Erythroblast (primary cell): ENCODE results near the gene HAUS1.
A peak's percentile ranks its signal among the peaks of the same experiment; 100 is the strongest.

Experiments
- GATA1 ChIP-seq: IDR thresholded peaks from 2 replicates; pipeline ENCODE4 v1.6.1; 2011; ENCODE audit warnings: low read depth, mild to moderate bottlenecking, control low read depth, low read length, moderate library complexity
- POLR2A ChIP-seq: IDR thresholded peaks from 2 replicates; pipeline ENCODE4 v1.6.1; 2011; ENCODE audit warnings: mild to moderate bottlenecking, low read length

DNA sequence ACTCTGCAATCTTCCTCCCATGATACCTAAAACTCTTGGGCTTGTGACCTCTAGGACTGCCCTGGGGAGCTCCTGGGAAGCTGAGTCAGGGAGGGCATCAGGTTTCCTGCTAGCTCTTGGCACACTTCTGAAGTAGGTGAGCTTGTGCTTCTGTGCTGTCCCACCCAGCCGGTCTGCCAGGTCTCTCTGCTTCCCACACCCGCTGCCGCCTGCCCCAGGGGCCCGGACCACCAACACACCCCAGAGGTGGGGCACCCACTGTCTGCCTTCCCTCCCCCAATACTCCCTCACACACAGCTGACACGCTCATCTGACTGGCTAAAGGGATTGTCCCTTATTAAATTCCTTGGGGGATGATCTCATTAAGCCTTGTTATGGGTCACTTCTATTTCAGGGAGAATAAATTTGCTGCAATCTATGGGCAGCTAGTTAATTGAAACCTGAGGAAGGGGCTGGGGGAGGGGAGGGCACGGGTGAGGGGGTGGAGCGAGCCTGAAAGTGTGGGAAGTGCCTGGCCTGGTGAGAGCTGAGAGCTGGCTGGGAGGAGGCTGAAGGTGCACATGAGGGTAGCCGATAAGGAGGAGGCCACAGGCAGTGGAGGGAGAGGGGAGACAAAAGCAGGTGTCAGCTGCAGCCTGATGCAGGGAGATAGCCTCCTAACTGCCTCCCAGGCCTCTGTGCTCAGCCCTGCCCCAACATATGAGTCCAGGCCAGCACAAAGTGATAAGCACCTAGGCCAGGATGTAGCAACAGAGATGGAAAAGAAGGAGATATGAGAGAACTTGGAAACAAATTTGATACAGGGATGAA lies 48.8 kb downstream of the HAUS1 start:
- TF ChIP-seq POLR2A (peak; percentile 20), GATA1 (peak; percentile 93)
